HG02678 (cell line): ENCODE measurements around the gene CAMK1D.
"Not testable (repeated sequence)": the region's sequence is repeated elsewhere in the genome, so short reads cannot be mapped to it uniquely, and the experiment has no call there.

Experiments used
- ATAC-seq: cut with Tn5 transposase; IDR thresholded peaks from one replicate; pipeline ENCODE4 v1.9.1; 2021; ENCODE audit warnings: mild to moderate bottlenecking, moderate library complexity; ENCODE audit not compliant: unreplicated experiment

The CAMK1D gene

GRCh38 chr10:12489806-12490205 lies 140.5 kb downstream of the CAMK1D start:
- no peak for ATAC-seq

GRCh38 chr10:12490963-12491362 lies 141.6 kb downstream of the CAMK1D start:
- ATAC-seq = no peak

DNA sequence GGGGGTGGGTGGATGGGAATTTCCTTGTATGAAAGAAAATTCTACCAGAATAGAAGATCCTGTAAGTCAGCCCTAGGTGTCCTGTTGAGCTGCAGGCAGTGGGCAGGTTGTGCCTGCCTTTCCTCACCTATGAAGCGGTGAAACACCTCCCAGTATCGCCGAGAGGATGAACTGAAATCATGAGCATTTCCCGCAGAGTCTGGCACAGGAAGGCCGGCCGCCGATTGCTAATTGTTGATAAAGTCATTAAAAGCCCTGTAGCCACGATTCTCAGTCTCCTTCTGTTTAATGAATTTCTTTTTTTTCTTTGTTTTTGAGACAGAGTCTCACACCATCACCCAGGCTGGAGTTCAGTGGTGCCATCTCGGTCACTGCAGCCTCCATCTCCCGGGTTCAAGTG lies 142.1 kb downstream of the CAMK1D start:
- ATAC-seq = no peak

GRCh38 chr10:12492016-12492415 lies 142.7 kb downstream of the CAMK1D start:
- ATAC-seq = no peak

DNA sequence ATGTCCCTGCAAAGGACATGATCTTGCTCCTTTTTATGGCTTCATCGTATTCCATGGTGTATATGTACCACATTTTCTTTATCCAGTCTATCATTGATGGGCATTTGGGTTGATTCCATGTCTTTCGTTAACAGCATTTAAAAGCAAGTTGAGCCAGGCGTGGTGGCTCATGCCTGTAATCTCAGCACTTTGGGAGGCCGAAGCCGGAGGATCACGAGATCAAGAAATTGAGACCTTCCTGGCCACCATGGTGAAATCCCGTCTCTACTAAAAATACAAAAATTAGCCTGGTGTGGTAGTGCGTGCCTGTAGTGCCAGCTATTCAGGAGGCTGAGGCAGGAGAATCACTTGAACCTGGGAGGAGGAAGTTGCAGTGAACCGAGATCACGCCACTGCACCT lies 147.7 kb downstream of the CAMK1D start:
- ATAC-seq = not testable (repeated sequence)

- ATAC-seq = no peak
These were observed 150.0 kb downstream of the CAMK1D start for GRCh38 chr10:12499076-12499986.

DNA sequence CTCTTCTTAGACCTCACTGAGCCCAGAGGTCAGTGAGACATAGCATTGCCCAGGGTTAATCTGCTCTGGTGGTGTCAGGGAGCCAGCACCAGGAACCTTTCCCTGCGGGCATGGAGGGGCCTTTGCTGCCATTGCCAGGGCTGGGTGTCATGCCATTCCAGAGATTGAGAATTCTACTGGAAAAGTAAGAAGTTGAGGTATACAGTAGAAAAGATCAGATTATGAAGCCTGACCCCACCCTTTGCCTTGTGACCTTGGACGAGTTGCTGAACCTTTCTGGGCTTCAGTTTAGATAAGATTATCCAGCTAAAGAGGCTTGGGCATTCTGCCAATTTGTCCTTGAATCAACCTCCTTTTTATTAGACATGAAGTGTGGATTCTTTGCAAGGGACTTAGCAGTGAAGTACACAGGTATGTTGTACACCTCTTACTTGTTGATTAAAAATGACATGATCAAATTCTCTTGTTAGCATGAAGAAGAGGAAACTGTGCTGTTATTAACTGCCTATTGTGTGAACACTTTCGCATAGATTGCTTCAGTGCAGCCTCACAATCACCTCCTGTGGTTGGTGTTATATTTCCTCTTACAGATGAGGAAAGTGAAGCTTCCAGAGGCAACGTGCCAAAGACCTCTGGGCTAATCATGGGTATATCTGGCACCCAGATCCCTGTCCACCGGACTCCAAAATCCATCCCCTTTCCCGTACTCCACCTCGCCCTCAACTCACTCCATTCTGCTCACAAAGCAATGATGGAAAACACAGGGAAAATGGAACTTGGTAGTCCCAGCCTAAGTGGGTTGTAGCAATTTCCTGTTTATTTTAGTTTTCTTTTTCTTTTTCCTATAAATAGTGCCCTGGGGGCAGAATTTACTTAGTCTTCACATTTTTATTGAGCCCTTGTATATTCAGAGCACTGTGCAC lies 151.3 kb downstream of the CAMK1D start:
- no peak for ATAC-seq

DNA sequence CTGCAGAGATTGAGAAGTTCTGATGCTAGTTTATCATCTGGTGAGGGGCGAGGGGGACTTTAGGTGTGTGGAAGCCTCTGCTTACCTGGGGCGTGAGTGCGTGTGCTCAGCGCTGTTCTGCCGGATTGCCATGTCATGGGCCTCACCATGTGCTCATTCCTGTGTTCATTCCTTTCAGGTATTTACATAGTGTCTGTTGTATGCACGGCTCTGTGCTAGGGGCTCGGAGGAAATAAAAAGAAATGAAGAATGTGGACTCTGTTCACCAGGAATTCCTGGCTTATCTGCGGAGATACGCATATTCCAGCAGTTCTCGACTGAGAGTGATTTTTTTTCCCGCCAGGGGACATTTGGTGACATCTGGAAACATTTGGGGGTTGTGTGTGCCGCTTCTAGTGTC lies 152.0 kb downstream of the CAMK1D start:
- no peak for ATAC-seq

DNA sequence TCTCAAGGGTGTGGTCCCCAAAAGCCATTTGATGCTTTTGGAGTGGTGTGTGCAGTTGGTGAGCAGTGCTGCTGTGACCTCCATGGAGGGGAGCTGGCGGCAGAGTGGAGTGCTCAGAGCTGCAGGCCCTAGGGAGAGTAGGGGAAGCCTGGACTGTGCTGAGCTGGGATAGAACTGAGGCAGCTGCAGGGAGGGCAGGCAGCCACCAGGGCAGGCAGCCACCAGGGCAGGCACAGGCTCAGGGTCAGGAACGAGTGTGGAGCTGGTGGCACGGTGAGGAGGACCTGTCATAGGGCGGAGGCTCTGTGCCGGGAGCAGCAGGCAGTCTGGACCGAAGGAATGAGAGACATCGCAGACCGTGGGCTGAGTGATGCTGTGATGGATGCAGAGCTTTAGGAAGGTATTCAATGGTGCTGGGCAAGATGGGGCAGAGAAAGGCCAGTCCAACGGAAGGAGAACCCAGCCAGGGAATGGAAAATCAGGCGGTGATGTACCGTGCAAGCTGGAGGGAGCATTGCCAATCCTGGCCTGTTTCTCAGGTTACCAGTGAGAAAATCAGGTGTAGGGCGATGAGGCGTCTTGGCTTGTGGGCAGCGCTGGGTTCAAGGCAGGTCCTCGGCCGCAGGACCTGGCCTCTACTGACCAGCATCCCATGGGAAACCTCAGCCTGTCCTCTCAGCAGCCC lies 152.6 kb downstream of the CAMK1D start:
- ATAC-seq = no peak

DNA sequence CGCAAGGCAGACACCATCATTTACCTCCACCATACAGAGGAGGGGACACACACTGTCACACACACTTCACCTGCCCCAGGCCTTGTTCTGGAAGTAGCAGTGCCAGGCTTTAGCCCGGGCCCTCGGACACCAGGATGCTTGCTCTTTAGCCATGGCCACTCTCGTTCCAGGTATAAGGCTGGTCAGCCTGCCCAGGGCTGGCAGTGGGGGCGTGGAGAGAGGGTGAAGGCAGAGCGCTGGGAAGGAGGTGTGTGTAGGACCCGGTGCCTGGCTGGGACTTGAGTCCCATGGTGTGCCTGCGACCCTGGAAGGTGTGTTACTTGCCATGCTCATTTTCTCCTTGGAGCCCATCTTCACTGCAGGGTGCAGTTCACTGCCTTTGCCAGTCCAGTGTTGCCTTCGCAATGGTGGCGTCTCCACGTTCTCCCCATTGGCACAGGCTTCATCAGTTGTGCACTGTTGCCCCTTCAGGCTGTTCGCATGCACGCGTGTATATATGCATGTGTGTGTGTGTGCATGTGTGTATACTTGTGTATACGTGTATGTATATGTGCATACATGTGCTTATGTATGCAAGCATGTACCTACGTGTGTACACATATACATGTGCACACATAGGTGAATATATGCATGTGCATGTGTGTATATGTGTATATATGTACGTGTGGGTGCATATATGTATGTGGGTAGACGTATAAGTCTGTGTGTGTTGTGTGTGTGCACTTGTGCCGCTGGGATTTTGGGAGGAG lies 153.4 kb downstream of the CAMK1D start:
- ATAC-seq = no peak

DNA sequence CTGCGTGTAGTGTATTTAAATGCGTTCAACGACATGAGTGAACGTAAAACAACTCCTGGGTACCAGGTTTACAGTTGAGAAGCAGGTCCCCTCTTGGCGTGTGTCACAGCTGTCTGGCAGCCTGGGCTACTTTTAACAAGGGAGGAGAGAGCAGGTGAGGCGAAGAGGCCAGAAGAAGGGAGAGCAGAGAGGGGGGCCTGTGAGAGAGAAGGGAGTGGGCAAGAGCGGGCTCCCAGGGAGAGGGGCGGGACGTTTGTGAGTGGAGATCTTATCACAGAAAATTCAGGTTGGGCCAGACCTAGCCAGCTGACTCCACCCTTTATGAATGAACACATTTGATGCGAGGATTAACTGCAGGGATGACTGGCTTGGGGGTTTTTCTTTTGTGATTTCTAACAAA lies 154.0 kb downstream of the CAMK1D start:
- ATAC-seq = no peak

GRCh38 chr10:12504176-12504575 lies 154.8 kb downstream of the CAMK1D start:
- ATAC-seq = no peak

GRCh38 chr10:12504628-12505027 lies 155.3 kb downstream of the CAMK1D start:
- no peak for ATAC-seq

DNA sequence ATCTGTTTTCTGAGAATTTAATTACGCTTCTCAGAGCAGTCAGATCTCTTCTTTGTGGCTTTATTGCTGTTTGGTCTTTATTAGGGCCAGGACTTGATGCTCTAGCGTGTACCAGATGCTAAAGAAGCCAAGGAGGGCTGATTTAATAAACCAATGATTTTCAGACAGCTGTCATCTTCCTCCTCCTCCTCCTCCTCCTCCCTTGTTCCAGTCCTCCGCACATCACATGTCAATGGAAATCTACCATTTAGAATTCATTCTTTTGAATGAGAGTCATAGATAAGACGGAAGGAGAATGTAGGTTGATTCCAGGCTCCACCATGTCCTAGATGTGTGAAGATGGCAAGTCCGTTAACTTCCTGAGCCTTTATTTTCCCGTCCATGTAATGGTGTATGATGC lies 156.3 kb downstream of the CAMK1D start:
- ATAC-seq = no peak

GRCh38 chr10:12507165-12507850 lies 158.0 kb downstream of the CAMK1D start:
- no peak for ATAC-seq

DNA sequence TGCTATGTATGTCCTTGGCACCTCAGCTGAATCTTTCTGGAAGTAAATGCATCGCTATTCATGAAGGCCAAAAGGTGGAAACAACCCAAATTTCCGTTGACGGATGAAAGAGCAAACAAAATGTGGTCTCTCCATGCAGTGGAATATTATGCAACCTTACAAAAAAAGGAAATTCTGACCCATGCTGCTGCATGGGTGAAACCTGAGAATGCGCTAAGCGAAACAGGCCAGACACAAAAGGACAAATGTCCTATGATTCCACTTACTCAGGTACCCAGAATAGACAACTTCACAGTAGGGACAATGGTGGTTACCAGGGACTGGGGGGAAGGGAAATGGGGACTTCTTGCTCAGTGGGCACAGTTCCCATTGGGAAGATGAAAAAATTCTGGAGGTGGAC lies 158.8 kb downstream of the CAMK1D start:
- no peak for ATAC-seq

DNA sequence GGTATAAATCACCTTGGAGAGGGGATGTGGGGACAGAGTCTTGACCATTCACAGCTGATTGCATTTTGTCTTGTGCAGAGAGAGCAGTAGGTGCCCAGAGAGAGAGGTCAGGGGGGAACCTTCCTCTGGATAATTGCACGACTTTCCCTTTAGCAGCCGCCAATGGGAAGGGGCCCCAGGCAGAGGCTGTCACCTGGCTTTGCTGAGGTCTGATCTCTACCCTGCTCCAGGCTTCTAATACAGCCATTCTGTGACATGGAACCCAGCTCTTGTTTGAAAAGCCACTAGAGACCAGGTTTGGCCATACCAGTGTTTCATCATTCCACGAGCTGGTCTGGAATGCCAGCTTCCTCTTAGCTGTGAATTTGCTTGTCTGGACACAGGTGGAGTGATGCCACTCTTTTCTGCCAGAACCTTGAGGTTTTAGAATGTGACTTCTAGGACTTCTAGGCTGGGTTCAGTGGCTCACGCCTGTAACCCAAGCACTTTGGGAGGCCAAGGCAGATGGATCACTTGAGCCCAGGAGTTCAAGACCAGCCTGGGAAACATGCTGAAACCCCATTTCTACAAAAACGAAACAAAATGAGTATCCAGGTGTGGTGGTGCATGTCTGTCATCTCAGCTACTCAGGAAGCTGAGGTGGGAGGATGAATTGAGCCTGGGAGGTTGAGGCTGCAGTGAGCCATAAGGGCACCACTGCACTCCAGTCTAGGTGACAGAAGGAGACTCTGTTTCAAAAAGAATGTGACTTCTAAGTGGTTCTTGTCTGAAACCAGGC lies 159.9 kb downstream of the CAMK1D start:
- ATAC-seq = no peak

GRCh38 chr10:12509794-12510100 lies 160.4 kb downstream of the CAMK1D start:
- ATAC-seq = no peak

DNA sequence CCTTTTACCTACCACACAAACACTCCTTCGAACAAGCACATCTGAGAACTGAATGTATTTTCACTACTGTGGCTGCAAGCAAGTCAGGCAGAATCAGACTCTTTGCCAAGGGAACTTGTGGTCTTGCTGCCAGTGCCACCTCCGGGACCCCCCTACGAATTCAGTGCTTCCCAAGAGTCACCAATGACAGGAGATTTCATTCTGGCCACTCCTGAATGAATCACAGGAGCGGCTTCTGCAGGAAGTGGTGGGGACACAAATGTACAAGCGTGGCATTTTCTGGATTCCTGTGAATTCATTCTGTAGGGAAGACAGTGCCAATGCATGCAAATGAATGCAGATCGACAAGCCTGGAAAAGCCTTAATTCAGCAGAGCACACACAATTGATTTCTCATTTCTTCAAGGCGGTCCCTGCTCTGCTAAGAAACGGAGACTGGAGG lies 161.2 kb downstream of the CAMK1D start:
- ATAC-seq = no peak
